ENCODE data around the gene PLEKHG4B. TPM values are rescaled to one million over a fixed set of nuclear protein-coding genes. Genes with fewer than 3 reads are reported as not detected.
"Not testable (repeated sequence)": the region's sequence is repeated elsewhere in the genome, so short reads cannot be mapped to it uniquely, and the experiment has no call there.

PLEKHG4B gene
- total RNA-seq, 1 donor from 2014 or later: not detected

DNA sequence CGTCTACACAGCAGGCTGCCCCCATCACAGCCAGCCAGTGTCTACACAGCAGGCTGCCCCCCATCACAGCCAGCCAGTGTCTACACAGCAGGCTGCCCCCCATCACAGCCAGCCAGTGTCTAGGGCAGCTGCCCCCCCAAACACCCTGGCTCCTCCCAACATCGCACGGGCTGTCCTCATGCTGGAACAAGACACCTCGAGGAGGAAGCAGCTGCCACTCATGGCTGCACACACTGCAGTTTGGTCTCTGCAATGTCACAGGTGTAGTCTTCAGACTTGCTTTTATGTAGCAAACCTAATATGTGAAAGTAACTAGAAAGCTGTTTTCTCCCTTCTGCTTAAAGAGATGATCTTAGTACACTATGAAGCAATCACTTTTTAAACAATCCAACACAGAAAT lies 109.0 kb downstream of the PLEKHG4B start:
- DNase-seq: no peak

DNA sequence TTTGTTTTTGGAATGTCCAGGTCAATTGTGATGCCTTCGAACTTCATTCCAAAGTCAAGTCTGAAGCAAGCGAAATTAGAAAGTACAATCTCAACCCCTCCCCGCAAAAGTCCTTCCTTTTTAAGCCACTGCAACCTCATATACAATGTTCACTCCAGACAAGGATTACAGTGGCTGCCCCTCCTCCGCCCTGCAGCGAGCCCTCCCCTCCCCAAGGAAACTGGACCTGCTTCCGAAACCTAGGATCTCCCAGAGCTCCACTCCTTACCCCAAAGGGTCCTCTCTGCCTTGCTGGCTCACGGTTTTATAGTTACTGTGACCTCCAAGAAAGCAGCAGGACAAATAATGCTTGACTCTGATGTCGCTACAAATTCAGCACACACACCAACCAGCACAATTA lies 109.7 kb downstream of the PLEKHG4B start:
- no peak for DNase-seq

DNA sequence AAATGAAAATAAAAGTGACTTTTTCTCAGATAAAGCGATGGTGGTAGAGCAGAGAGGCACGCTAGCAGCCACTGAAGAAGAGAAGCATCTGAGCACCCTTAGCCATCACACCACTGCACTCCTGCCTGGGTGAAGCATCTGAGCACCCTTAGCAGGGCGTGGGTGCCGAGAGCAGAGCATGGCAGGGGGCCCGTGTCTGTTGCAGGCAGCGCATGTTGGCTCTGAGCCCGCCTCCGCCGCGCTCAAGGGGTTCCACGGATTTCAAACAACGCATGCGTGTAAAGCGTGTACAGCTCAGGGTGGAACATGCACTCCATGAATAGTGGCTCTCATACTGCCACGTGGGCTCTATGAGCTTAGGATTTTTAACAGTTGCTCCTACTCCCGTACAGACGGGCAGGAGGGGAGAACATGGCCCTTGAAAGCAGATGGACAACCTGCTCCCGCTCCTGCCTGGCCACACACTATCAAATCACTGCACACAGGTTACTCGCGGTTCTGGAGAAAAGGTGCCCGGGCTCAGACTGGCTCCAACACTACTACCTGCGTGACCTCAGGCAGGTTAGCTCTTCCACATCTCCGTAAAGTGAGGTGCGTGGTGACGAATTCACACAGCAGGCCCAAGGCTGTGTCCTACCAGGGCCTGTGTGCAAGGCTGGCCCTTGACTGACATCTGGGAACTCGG lies 111.4 kb downstream of the PLEKHG4B start:
- DNase-seq: no peak

DNA sequence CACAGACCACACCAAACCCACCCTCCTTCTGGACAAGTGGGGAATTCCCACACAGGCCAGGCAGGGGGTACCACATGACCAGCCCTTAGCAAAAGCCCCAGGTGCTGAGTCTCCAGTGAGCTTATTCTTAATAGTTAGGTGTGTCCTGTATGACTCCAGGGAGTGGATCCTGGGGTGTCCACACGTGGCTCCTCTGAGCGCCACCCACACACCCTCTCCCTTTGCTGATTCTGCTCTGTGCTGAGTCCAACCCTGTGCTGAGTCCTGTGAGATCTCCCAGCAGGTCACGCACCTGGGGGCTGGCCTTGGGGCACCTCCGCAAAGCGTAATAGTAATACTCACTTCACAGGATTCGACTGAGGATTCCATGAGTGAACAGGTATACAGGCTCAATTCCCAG lies 112.0 kb downstream of the PLEKHG4B start:
- DNase-seq: no peak

DNA sequence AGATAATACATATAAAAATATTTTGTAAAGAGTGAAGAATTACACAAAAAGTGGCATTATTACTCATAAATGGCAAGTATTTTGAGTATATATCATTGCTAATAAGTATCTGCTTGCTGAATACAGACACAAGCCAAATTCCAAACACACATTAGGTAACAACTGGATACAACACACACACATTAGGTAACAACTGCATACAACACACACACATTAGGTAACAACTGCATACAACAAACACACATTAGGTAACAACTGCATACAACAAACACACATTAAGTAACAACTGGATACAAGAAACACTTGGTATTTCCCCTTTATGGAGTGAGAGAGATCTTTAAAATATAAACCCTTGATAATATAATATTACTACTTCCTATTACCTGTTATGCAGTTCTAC lies 112.5 kb downstream of the PLEKHG4B start:
- no peak for DNase-seq

DNA sequence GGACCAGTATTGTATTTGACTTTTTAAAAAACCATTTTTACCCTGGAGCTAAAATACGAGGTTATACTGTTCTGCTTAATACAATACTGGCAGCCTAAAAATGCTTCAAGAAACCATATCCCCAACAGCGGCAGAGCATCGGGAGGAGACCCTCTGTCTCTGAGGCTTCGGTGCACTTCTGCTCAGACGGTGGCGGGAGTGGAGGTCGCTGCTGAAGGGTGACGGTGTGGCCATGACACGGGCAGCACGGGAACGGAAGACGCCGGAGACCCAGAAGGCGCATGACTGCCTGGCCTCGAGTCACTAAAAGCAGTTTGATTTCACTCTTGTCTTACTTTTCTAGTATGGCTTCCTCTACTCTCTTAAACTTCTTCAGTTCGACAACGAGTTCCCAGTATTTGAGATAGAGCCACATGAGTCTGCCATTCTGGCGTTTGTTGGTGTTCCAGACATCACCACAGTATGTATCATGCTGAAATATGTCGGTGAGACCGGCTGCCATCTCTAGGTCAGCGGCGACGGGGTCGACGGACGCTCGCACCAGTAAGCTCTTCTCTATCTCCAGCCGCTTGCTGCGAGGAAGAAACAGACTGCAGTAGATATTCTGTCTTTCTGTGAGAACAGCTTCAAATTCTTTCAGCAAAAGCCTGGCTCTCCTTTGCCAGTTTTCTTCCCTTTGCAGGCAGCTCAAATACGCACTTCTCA lies 113.2 kb downstream of the PLEKHG4B start:
- DNase-seq: no peak

DNA sequence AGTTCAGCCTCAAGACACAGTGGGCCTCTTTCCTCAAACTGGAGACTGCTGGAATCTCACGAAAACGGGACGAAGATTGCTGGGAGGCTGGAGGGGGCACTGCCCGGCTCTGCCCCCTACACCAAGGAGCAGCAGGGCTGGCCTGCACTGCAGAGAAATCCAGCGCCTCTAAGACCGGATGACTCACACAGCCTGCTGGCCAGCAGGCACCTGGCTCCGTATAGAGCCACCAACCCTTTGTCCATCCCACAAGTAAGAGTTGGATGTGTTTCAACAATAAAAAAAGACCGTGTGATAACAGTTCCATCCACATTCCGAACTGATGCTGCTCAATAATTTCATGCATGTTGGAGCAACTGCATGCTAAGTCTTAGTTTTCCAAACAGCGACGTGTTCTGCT lies 114.4 kb downstream of the PLEKHG4B start:
- peak; percentile 59 for DNase-seq

DNA sequence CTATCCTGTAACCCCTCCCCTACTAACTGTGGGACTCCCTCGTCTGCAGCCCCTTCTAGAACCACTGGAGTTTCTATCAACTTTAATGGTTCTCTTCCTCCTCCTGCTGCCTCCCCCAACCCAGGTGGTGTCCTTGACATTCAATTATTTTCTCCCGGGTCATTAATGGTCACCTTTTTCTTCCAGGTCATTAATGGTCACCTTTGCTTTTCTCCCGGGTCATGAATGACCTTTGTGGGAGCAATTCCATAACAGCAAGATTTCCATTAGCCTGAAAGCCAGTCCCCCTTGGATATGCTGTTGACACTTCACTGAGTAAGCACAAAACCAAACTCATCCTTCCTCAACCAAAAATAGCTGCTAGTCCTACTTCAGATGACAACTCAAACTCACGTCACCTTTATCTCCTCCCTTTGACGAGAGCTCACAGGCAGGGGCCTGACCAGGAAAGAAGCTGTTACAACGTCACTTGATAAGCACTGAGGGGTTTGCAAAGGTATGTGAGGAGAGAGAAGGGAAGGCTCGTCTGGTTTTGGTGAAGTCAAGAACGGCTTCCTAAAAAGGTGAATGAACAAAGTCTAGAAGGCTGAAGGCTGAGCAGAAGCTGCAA lies 115.1 kb downstream of the PLEKHG4B start:
- DNase-seq: no peak

DNA sequence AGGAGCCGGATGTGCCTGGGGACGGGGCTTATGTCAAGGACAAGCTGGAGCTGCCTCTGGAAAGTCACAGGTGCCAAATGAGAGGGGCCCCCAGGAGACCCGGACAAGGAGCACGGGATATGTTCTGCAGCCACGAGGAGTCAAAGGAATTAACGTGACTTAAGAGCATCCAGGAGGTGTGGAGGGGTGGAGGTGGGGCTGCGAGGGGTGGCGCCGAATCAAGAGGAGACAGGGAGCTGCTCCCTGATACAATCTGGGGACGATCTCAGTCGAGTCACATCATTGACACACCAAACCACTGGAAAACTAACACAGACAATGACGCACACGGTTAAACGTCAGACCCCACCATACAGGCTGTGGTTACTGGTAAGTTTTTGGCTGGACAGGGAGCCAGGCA lies 115.6 kb downstream of the PLEKHG4B start:
- DNase-seq: no peak

DNA sequence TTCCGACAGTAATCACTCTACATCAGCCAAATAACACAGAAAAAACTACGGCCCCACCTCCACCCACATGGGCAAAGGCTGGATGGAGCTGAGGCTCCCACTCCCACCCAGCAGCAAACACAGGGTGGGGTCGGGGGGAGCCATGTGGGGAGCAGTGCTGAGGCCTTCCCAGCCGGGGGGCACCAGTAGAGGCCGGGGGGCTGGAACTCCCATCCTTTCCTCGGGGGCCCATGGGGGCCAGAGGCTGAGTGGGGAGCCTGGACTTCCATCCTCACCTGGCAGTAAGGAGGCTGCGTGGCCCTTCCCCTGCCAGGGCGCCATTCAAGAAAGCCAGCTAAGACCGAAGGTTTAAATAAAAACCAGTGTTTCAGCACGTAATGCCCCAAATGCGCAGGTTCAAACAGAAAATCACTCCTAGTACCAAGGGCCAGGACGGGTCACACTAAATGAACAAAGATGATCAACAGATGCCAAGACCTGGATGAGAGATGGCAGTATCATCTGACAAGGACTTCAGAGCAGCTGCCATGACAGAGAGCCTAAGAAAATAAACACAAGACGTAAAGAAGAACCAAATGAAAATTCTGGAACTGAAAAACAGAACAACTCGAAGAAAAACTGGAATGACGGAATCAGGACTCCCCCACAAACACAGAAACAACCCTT lies 116.6 kb downstream of the PLEKHG4B start:
- no peak for DNase-seq

DNA sequence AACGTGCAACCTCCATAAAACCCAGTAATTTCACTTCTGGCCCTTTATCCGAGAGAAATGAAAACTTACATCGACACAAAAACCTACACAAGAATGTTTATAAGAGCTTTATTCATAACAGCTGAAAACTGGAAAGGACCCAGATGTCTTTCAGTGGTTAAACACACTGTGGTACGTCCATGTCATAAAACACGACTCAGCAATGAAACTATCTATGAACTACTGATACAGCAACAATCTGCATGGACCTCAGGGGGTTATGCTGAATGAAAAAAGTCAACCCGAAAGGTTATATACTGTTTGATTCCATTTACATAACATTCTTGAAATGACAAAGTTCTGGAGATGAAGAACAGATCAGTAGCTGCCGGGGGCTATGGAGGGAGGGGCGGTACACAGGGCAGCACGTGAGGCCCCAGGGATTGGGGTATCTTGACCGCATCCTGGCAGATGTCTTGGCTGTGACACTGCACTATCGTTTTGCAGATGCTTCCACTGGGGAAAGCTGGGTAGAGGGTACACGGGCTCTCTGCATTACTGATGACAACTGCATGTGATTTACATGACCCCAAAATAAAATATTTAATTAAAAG lies 121.9 kb downstream of the PLEKHG4B start:
- DNase-seq: no peak

DNA sequence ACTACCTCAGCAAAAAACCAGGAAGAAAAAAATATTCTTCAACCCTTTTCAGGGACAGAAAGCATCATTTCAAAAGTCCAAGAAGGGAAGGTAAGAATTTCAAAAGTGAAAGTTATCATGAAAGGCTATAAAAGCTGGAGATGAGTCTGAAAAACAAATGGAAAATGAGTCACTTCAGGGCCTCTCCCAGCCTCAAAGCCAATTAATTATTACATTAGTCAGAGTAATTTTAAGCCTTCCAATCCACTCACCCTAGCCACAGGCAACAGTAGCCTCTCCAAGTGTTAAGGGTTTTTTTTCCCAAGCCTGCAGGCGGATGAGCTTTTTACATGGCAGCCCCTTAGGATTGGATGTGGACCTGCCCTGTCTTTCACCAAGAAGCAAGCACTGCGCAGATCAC lies 123.3 kb downstream of the PLEKHG4B start:
- not testable (repeated sequence) for DNase-seq

DNA sequence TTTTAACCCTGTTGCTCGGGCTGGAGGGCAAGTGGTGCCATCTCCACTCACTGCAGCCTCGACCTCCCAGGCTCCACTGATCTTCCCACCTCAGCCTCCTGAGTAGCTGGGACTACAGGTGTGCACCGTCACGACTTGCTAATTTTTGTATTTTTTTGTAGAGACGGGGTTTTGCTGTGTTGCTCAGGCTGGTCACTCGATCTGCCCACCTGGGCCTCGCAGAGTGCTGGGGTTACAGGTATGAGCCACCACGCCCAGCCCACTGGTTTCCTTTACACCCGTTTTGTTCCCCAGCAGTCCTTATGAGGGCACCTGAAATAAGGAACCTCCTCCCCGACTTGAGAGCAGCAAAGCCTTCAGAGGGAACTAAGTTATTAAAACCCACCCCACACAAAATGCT lies 124.1 kb downstream of the PLEKHG4B start:
- not testable (repeated sequence) for DNase-seq

DNA sequence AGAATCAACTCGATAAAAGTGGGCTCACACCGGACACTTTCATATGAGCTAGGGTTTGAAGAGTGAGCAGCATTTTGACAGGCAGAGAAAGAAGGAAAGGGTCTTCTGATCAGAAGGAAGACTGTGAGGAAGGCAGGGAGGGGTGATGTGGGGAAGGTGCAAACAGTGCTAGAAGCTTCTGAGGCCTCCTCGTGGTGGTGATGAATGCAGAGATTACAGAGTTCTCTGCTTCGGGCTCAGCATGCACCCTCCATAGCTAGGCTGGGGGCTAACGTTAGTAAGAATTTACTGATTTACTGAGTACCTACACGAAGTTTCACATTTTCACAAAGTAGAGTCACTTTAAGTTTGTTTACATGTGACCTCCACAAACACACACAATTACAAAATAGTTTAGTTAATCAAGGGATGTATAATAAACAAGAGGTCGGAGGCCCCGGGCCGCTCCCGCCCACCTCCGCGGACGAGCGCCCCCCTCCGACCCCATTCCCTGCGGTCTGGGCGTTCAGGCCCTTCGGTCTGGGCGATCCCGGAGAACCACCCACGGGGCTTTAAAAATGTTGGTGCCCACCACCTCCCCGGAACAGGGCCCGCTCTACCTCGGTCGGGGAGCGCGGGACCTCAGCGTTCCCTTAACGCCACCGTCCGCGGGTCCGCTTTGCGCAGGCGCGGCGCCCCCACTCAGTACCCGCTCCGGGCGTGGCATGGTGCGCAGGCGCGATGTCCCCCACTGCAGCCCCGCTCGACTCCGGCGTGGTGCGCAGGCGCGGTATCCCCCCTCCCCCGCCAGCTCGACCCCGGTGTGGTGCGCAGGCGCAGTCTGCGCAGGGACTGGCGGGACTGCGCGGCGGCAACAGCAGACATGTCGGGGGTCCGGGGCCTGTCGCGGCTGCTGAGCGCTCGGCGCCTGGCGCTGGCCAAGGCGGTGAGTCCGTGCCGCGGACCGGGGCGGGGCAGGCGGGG lies 125.8 kb downstream of the PLEKHG4B start, which contains the start of the genes CCDC127 and SDHA:
CCDC127 (minus strand) TSS at position 660 of the 963 bp plus-strand sequence. CDS start 1,304 bp downstream, outside the sequence.
SDHA (plus strand) TSS at position 827 of the 963 bp plus-strand sequence; CDS start at position 863, 36 bp downstream.
- peak; percentile 96 for DNase-seq

DNA sequence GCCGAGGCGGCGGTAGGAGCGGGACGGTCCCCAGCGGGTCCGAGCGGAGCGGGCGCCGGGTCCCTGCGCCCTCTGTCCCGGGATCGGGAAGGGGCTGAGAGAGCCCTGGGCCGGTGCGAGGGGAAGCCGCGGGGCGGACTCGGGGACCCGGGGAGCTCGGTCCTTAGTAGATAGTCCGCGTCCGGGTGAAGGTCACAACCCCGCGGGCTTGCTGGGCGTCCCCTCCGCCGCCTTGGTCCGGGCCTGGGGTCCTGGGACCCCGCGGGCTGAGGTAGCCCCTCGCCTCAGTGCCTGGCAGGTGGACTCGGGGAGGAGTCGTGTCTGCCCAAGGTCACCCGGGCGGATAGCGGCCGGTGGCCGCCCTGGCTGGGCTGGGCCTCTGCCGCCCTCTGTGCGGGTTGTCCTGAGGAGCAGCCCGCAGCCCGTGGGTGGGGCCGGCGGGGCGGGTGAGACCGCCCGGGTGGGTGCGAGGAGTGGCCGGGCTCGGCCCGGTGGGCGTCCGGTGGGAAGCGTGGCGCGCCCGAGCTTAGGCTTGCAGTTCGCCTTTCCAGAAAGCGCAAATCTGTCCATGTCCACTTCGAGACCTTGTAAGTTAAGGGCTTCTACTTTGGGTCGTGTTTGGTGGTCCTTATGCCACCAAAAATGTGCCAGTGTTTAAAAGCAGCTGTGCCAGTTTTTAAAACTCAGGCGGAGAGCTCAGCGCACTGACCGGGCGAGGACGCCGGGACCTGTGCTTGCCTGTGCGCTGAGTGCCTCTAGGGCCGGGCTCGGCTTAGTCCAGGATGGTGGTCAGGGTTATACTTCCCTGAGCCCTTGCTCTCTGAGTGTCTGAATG lies 126.7 kb downstream of the PLEKHG4B start:
- DNase-seq: peak; percentile 66

DNA sequence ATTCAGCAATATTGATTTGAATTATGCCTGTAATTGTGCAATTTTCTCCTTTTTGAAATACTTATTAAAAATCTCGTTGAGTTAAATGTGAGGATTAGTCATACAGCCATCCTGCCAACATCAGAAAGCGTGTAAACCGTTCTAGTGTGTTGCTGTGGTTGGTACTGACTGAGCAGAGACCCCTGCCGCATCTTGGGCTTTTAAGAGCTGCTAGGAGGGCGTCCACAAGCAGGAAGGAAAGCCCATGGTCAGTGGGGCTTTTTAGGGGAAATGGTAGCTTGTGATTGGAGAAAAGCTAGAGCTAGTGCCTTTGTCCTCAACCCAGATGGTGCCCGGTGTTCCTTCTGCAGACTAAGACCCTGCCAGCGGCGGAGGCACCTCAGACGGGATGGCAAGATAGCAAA lies 127.5 kb downstream of the PLEKHG4B start:
- peak; percentile 61 for DNase-seq

DNA sequence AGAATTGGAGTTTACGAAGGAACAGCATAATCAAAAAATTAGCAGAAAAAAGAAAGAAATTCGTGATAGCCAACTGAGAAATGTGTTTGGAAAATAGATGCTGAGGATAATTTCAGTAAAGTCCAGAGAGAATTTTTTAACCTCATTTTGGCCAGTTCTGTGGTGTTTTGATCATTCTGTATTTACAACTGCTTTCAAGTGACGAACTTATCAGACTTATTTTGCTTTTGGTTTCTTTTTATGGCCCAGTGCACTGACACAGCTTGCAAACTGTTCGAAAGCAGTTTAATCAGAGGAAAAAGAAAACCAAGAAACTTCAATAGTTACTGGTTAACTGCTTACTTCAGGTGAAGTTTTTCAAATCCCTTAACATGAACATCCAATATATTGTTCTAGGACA lies 128.0 kb downstream of the PLEKHG4B start:
- DNase-seq: peak; percentile 18

DNA sequence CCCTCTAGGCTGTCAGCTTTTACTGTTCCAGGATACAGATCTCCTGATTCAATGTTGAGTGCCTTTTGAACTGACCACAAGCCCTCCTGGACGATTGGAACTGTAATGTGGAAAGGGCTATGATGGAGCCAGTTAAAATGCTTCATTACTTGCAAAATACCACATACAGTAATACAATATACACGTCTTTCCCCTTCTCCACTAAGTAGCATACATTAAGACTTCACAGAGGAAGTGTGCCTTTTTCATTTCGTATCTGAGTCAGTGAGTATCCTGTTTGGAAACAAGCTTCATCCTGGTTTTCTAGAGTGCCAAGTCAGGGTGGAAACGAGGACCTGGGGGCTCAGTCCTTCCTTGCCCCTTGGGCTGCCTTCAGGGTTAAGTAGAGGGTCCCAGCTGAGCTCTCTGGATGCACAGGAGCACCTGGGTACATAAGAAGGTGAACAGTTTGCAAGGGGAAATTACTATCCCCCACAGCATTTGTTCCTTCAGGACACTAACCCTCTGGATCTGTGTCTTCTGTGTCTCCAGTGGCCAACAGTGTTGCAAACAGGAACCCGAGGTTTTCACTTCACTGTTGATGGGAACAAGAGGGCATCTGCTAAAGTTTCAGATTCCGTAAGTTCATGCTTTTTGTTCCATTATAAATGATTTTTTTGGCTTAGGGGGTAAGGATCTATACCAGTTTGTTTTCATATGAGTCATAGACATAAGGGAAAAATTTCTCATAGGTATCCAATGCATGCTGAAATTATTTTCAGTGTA lies 131.2 kb downstream of the PLEKHG4B start:
- DNase-seq: peak; percentile 72

DNA sequence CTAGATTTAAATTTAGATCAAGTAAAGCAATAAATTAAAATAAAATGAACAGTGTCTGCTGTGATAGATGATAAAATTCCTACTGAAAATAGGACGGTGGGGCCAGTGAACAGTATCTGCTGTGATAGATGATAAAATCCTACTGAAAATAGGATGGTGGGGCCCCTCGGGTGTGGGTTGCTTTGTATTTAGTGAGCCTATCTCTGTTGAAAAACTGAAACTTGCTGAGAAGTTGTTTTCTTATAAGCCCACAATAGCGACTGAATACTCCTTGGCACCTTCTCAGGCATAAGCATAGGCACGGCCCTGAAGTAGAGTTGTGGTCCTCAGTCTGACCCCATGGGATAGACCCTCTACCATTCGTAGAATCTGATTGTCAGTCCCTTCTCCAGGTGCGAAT lies 131.8 kb downstream of the PLEKHG4B start:
- DNase-seq: no peak

DNA sequence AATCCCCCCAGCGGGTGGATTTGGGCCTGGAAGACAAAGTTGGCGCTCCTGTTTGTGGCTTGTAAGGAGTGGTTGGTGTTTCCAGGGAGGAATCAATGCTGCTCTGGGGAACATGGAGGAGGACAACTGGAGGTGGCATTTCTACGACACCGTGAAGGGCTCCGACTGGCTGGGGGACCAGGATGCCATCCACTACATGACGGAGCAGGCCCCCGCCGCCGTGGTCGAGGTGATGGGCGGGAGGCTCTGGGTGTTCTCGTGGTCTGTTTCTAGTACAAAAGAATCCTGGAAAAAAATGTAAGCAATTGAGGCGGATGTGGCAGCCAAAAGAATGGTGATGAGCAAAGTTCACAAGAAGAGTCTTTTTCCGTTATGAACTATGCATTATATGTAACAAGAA lies 133.4 kb downstream of the PLEKHG4B start:
- DNase-seq: no peak

Data from dermis blood vessel endothelial cell (primary cell).